GM18502 (cell line): ENCODE results near the gene NOL4L.

Source experiments
- ATAC-seq: cut with Tn5 transposase; IDR thresholded peaks from one replicate; pipeline ENCODE4 v1.9.1; 2021; ENCODE audit warnings: mild to moderate bottlenecking; ENCODE audit not compliant: unreplicated experiment, poor library complexity

Gene NOL4L

DNA sequence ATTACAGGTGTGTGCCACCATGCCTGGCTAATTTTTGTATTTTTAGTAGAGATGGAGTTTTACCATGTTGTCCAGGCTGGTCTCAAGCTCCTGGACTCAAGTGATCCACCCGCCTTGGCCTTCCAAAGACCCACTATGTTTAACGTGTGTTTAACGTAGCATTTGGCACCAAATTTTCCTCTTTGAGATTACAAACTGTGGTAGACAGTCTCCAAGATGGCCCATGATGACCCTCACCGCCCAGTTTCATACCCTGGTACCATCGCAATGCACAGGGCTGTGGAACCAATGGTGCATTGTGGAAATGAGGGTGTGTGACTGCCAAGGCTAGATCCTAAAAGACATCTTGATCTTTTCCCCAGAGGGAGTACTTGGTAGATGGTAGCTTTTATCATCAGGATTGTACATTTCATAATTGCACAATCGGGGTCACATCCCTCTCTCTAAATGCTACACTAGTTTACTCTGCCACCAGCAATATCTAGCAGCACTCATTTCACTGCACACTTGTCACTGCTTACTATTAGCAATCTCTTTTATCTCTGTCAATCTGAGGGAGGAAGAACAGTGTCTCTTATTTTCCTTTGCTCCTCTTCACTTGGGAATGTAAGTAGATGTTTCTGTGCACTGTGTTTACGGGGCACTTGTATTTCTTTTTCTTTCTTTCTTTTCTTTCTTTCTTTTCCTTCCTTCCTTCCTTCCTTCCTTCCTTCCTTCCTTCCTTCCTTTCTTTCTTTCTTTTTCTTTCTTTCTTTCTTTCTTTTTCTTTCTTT is 96.9 kb downstream of the NOL4L start:
- no peak for ATAC-seq

DNA sequence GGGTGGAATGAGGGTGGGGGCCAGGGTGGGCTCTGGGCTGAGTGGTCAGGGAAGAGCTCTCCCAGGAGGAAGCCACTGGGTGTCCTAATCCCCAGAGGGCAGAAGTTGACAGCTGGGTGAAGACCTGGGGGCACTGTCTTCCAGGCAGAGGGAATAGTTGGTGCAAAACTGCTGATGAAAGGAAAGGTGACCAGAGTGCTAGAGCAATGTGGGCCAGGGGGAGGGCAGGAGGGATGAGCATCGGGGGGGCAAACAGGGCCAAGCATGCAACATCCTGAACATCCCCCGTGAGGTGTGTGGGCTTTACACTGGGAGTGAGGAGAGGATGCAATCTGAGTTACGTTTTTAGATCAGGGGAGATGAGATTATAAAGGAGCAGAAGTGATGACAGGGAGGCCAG is 97.8 kb downstream of the NOL4L start:
- ATAC-seq = no peak

DNA sequence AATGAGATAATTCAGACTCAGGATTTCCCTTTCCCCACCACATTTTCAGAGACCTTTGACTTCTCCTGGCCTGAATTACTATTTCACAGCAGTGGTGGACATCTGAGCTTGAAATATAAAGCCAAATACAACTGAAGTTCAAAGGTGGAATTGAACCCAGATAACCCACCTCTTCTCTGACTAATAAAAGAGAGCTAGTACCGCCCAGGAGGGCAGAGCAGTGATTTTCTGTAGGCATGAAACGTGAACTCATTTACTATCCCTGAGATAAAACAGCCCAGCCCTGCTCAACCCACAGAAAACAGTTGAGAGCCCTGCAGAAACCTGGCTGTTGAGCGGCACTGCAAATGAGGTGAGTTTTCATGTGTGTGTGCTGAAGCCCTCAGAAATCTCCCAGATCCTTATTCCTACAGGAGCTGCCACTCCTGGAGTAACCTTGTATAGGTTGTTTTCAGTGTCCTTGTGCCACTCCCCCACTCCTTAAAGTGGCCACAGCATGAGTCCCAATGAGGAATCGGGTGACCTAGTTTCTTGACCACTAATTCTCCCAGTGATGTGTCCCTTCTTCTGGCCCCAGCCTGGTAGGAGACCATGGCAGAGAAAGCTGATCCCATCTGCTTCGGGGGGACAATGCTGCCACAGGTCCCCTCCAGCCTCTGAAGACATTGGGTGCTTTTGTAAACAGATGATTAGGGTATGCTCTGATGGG is 99.2 kb downstream of the NOL4L start:
- ATAC-seq = no peak

DNA sequence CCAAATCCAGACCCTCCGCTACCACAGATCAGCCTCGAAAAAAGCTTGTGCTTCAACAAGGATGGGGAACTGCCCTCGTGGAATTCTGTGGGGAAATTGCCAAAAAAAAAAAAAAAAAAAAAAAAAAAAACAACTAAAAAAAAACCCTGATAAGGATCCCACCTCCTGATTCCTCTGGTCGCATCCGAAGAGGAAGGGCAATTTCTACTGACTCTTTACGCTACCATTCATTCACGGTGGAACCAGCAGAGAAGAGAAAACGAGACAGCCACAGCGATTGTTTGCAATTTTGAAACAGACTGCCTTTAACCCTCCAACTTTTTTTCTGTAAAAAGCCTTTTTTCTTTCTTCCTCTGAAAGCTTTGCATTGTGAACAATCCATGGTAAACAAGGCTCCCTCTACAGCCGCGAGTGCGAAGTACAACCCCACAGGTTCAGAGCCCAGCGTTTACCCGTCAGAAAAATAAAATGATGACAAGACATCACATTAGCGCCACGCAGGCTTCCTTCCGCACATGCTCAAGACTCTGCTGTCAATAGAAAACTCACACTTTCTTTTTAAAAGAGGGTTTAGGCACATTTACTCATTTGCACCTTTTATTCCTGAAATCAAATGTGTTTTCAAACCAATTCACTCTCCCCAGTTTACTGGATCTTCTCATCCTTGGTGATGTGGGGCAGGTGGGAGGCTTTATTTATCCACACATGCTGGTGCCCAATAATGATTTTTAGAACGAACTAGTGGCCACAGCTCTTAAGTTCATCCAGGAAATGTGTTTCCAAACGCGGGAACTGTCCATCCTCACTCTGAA is 100.0 kb downstream of the NOL4L start:
- ATAC-seq = peak; percentile 77

DNA sequence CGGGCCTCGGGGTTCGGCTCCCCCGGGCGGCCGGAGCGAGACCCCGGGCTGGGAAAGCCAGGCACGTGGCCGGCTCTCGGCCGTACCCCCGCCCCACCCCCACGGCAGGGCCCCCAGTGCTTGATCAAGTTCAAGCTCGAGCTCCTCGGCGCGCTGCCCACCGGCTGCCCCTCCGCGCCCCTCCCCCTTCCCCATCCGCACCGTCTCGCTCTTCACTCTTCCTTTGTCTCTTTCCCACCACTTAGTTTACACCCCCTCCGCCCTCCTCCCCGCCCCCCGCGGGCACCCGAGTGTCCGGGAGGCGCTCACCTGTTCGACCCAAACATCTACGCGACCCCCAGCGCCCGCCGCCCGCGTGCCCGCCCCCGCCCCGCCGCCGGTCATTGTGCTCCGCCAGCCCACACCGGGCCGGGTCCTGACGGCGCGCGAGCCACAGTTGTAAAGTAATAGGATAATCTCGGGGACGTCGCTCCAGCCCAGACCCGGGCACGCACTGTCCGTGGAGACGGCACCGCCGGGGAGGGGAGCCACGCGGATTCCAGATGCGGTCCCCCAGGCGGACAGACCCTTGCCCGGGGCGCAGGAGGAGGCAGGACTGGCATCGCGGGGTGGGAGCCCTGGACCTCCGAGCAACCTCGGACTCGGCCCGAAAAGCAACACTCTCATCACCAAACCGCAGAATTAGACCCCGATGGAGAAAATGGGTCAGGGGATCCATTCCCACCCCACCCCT is 100.7 kb downstream of the NOL4L start:
- no peak for ATAC-seq

DNA sequence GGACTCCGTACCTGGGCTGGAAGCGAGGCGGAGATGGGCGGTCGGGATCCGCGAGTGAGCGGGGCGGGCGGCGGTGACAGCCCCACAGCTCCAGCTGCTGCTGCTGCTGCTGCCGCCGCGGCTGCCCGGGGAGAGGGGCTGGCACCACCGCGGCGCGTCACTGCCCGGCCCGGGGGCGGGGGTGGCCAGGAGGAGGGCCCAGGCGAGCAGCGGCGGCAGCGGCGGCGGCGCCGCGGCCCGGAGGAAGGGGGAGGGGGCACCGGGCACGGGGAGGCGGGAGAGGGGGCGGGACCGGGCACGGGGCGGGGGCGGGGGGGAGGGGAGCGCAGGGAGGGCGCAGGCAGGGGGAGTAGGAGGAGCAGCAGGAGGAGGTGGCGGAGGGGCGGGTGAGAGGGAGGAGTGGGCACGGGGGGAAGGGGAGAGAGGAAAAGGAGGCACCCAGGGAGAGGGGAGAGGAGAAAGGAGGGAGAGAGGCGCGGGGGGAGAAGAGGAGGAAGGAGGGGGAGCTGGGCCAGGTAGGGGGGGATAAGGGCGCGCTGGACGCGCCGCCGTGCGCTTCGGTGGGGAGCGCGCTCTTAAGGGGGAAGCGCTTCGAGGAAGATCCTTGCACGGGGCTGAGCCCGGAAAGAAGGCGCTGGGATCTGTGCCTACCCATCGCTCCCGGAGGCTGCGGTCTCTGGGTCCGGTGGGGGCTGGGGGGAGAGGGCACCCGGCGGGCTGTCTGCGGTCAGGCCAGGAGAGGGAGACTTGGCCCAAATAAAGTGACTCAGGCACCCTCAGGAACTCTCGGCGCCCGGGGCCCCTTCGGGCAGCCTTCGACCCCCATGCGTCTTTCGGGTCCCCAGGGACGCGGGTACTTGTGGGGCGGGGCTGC is 101.5 kb downstream of the NOL4L start:
- no peak for ATAC-seq

DNA sequence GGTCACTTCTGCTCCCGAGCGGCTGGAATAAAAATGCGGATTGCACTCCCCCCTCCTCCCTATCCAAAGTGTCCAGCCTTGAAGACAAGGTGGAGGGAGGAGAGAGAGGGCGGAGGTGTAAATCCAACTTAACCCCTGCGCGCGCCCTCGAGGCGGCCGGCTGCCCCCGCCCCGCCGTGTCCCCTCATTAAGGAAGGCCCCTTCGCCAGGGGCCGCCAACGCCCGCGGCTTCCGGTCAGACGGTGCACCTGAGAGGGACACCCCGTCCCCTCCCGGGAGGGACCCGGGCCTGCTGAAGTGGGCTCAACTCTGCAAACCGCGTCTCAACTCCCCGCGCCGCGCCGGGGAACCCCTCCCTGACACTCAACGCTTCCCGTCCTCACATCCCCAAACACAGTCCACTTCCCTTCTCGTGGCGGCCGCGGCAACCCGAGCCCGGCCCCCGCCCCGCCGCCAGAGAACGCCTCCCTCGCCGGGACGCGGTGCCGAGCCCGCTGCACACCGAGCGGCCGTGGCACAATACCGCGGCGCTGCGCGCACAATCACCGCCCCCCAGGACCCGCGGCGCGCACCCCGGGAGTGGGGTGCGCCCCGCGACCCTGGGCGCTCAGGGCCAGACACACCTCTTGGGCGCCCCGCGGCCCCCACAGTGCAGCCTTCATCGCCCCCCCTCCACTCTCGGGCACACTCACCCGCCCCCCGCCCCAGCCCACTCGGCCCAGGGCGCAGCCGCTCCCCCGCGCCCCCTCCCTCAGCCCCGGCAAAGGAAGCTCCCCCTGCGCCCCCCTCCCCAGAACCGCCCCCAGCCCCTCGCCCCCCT is 102.5 kb downstream of the NOL4L start:
- ATAC-seq = no peak

DNA sequence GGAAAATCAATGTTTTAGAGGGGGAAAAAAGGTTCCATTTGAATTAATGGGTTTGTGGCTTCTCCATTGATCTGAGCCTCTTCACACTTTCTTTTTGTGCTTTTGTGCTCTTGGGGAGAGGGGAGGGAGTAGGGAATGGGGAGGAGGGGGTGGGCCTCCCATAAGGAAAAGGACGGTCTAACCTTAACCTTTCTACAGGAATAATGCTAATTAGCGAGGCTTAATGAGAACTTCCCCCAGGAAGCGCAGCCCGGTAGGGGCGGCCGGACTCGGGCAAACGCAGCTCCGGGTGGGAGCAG is 103.0 kb downstream of the NOL4L start:
- no peak for ATAC-seq

DNA sequence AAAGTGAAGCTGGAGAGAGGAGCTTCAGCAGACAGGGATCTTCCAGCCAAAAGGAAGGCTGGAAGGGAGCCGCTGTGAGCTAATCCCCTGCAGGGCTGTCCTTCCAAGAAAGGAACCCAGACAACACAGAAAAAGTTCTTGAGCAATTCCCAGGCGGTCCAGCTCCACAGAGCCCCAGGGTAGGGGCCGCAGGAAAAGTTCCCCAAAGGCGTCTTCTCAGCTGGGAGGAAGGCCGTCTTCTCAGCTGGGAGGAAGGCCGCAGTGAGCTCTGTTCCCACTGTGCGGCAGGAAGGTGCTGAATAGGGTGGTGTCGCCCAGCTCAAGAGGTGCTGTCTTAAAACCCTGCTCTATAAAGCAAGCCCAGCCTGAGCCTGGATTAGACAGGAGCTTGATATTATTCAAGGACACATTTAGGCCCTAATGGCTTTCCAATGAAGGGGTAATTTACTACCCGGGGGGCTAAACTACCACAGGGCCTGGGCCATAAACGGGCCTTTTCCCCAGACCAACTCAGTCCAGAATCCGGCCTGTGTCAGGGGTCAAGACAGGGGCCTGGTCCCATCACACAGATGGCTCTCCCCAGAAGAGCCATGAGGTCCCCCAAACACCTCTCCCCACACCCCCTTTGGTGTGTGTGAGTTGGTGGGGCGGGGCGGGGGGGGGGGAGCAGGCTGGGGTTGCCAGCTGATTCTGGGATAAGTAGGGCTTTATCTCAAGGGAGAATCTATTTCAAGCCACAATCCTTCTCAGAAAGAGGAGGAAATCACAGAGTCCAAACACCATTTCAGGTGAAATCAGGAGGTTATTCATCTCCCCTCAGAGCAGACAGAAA is 103.6 kb downstream of the NOL4L start:
- no peak for ATAC-seq

DNA sequence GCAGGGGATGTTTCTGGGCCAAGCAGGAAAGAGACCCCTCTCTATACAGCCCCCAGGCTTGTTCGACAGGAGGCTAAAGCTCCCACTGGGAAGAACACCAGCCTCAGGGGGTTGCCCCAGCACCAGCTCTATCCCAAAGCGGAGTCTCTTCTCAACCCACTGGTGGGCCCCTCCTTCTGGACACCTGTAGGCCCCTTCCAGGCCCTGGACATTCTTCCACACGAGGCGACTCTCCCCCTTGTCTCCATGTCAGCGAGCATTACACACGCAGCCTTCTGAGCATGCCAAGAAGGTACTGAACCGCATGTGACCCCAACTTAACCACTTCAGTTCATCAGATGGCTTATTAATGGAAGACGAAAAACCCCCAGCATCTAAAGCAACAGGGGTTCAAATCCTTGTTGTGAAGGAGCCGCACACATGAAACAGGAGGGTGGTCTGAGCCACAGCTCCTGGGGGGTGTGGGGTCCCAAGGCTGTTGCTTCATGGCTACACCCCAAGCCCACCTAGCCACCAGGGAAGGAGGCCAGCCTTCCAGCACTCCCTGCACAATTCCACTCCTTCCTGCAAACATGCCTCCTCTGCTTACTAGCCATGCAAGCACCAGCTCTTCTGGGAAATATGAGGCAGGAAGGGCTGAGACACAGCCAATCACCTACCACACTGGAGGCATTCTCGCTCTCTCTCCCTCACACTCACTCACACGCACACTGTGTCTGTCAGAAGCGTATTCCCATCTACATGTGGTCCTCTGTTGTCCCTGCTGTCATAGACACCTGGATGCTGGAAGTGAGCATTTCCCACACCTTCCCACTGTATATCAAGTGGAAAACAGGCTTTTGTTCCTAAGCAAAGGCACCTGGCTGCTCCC is 104.5 kb downstream of the NOL4L start:
- no peak for ATAC-seq

DNA sequence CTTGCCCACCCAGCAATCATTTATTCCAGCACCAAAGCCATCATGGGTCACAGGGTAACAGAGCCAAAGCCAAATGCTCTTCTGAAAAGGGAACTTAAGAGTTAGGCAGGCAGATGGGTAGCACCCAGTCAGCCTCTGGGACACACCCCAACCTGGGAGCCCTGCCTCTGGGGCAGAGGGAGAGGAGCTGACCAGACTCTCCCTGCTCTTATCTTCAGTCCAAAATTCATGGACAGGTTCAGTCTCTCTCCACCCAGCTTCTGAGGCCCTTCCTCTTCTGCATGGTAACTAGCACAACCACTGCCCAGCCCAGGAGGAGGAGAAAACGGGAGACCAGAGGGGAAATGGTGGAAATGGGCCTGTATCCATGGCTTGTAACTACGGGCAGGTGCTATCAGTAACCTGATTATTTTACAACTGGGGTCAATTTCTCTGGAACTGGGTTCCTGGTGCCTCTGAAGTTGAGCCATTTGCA is 105.4 kb downstream of the NOL4L start:
- ATAC-seq = no peak

DNA sequence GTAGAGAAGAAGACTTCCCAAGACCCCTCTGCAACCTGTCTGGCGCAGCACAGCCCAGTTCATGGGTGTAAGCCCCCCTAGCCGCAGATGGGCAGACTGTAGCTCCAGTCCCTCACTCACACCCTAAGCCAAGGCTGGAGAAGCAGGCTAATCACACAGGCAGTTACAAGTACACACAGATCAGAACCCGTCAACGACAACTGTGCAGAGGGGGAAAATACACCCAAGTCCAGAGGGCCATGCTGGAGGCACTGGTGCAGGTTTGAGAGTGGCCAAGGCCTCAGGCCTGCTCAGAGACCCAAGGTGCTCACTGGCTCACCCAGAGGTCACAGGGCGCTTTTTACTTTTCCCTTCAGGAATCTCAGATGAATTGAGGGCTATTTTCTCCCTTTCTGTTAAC is 106.1 kb downstream of the NOL4L start:
- no peak for ATAC-seq

DNA sequence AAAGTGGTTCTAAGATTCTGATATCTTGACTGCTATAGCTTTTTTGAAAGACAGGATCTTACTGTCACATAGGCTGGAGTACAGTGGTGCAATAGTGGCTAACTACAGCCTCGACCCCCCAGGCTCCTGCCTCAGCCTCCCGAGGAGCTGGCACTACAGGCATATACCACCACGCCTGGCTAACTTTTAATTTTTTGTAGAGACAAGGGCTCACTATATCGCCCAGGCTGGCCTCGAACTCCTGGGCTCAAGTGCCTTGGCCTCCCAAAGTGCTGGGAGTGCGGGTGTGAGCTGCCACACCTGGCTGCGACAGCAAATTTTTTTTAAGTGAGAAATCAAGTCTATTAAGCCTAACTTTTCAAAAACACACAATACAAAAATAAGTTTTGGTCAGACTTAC is 106.6 kb downstream of the NOL4L start:
- ATAC-seq = no peak

DNA sequence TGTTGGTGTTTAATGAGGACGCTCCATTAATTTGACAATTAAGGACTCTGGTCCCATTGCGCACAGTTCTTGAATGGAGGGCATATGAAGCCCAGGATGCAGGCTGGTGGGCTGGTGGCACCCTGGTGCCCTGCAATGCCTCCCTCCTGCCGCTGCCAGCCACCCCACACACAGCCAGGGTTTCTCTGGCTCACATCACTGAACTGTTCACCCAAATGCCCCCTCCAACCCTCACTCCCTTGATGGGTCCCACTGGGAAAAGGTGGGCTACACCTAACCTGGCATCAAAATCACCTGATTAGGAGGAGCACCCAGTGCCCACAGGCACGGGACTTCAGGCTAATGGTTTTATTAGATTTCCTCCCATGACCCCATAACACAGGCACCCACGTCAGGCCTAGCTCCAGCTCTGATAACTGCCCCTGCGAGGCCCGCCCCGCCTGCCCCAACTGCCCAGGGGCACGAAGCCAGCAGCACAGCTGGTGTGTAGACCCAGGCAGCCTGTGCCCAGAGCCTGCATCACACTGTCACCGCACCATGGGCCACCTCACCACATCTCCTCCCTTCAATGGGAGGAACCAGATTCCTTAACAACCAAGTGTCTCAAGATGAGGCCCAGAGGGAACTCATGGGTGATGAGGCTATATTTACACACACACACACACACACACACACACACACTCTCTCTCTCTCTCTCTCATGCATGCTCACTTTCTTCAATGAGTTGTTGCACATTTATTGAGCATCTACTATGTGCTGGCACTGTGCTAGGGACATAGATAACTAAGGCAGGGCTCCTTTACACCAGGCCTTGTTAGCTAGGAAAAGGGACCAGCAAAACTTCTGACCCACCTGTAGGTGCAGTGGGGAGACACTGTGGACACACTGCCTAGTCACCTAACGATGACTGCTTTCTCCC is 107.3 kb downstream of the NOL4L start:
- ATAC-seq = no peak

DNA sequence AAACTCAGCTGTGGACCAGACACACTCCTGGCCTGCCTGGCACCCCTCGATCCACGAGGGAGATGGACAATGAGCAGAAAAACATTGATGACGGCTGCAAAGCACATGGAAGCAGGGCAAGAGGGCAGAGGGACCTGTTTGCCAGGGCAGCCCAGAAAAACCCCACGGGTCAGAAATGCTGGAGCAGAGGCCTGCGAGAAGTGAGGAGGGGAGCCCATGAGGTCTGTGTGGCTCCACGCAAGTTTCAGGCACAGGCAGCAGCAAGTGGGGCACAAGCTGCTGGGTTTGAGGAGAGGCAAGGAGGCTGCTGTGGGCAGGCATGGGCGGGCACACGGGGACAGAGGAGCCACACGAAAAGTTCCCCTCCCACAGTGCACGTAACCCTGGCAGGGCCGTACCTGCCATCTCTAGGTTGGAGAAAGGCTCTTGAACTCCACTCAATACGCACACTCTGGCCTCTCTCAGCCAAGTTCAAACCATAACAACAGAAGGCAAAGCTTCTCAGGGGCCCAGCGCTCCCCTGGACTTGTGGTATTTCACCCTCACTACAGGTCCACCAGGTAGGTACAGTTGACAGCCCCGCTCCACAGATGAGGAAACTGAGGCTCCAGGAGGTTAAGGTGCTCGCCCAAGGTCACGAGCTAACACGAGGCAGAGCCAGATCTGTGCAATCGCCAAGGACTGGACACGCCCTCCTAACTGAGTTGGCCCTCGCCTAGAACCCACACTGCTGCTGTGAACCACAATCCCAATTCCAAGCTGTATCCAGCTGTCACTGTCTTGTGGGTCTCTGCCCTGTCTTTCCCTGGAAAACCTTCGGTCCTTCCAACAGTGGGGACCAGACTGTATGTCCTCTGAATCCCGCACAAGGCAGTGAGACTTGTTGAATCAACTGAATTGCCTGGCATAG is 108.2 kb downstream of the NOL4L start:
- no peak for ATAC-seq
